OCI-LY7 (cell line): ENCODE data around the gene DTX3. TPM values are rescaled to one million over a fixed set of nuclear protein-coding genes. Genes with fewer than 3 reads are reported as not detected.
A peak's percentile ranks its signal among the peaks of the same experiment; 100 is the strongest.

Source experiments
- BruUV-seq: library from RNA; stranded (reverse); fragments of 400-500 nt; replicated peaks from 2 replicates; lab custom pipeline; 2021; lab: Mats Ljungman, UMichigan
- CTCF ChIA-PET: fragments of 300-600 bp; sonication (Branson Sonifier 250); formaldehyde crosslinking; loops from one replicate; lab custom pipeline; 2022; ENCODE audit warnings: antibody characterized with exemption; ENCODE audit not compliant: unreplicated experiment; lab: Charles Lee
- POLR2A ChIA-PET: fragments of 300-600 bp; sonication (Branson Sonifier 250); formaldehyde crosslinking; loops from one replicate; lab custom pipeline; 2022; ENCODE audit warnings: antibody characterized with exemption; lab: Charles Lee
- DNase-seq: peaks from one replicate; pipeline ENCODE4 v3.0.0-alpha.2; 2015; ENCODE audit warnings: low spot score
- H2AFZ ChIP-seq: fragments of 200-600 bp; sonication (generic), shearing (Covaris generic); 2 replicates; pipeline ENCODE4 v1.6.1; 2014; ENCODE audit warnings: mild to moderate bottlenecking, antibody characterized with exemption, low read length, moderate library complexity
- H3K27ac ChIP-seq: fragments of 200-600 bp; sonication (generic); 2 replicates; pipeline ENCODE4 v1.5.1; 2014; ENCODE audit warnings: mixed run types, low read depth, mild to moderate bottlenecking, moderate library complexity, low read length, inconsistent platforms; ENCODE audit not compliant: poor library complexity, severe bottlenecking
- H3K36me3 ChIP-seq: fragments of 200-600 bp; sonication (generic); 2 replicates; pipeline ENCODE4 v1.6.1; 2014; ENCODE audit warnings: mild to moderate bottlenecking, antibody characterized with exemption, low read length, moderate library complexity, mixed read lengths; ENCODE audit not compliant: insufficient read depth
- H3K4me1 ChIP-seq: fragments of 200-600 bp; sonication (generic); 2 replicates; pipeline ENCODE4 v1.5.1; 2014; ENCODE audit warnings: mild to moderate bottlenecking, low read length; ENCODE audit not compliant: insufficient read depth, poor library complexity, severe bottlenecking
- H3K4me2 ChIP-seq: fragments of 200-600 bp; sonication (generic); 2 replicates; pipeline ENCODE4 v1.6.1; 2014; ENCODE audit warnings: mild to moderate bottlenecking, low read length
- H3K4me3 ChIP-seq: fragments of 200-600 bp; sonication (generic); 2 replicates; pipeline ENCODE4 v1.5.1; 2014; ENCODE audit warnings: mild to moderate bottlenecking, low read depth, low read length; ENCODE audit not compliant: poor library complexity, severe bottlenecking
- H3K79me2 ChIP-seq: fragments of 200-600 bp; sonication (generic); 2 replicates; pipeline ENCODE4 v1.6.1; 2016; ENCODE audit warnings: low read depth, mild to moderate bottlenecking, low read length, moderate library complexity, mixed read lengths; ENCODE audit not compliant: insufficient read depth
- H3K9me2 ChIP-seq: fragments of 200-600 bp; sonication (generic); 2 replicates; pipeline ENCODE4 v1.6.1; 2016; ENCODE audit warnings: mild to moderate bottlenecking, low read length, mixed read lengths; ENCODE audit not compliant: insufficient read depth
- H3K9me3 ChIP-seq: fragments of 200-600 bp; sonication (generic); 2 replicates; pipeline ENCODE4 v1.6.1; 2014; ENCODE audit warnings: mild to moderate bottlenecking, mixed run types, low read length, mixed read lengths
- H4K20me1 ChIP-seq: fragments of 200-600 bp; sonication (generic); 2 replicates; pipeline ENCODE4 v1.6.1; 2014; ENCODE audit warnings: mild to moderate bottlenecking, antibody characterized with exemption, low read length, moderate library complexity, mixed read lengths; ENCODE audit not compliant: insufficient read depth
- CTCF ChIP-seq: fragments of 200-600 bp; sonication (generic); conservative IDR thresholded peaks from 2 replicates; pipeline ENCODE4 v1.5.1; 2014; ENCODE audit warnings: mild to moderate bottlenecking, antibody characterized with exemption, low read length, moderate library complexity, mixed read lengths
- EZH2phosphoT487 ChIP-seq: fragments of 200-600 bp; sonication (generic); IDR thresholded peaks from 2 replicates; pipeline ENCODE4 v1.6.1; 2018; ENCODE audit warnings: low read depth, borderline replicate concordance, mild to moderate bottlenecking, mixed run types, antibody characterized with exemption, low read length, moderate library complexity, mixed read lengths
- intact Hi-C: fragments of 100-400 bp; cut with micrococcal nuclease; formaldehyde crosslinking; loops from one replicate; pipeline ENCODE4 v1.10.0; 2022; ENCODE audit not compliant: unreplicated experiment
- total RNA-seq, 2 experiments: library from RNA; depleted of rRNA in 1 of 2; stranded (reverse); fragments of >200 nt in 1 of 2; shearing (Covaris generic) in 1 of 2; gene quantifications; 2 replicates each; pipeline ENCODE4 v1.2.3, GENCODE V29; 2014 to 2022

Gene DTX3
- total RNA-seq, 2 experiments from 2014 or later, result not detected

GRCh38 chr12:57614178-57614947, 9.7 kb downstream of the DTX3 start:
- DNase-seq, result peak; percentile 70
- ChIA-PET CTCF (interaction anchor here (1.1 to 1.5 kb wide), 2 partner anchors 16 to 30 kb away, joined by 3 to 6 read pairs; no protein-coding TSS in a partner anchor), POLR2A (interaction anchor here (1.2 to 1.6 kb wide), 4 partner anchors 23 to 47 kb away, joined by 3 to 5 read pairs (median 4); partner anchors contain the start of gene PIP4K2C)
- TF ChIP-seq CTCF (no peak), EZH2phosphoT487 (no peak)
- intact Hi-C loops, result loop anchor here (2.0 kb wide), 1 partner anchor 32 kb away; no protein-coding TSS in a partner anchor
- H3K36me3 ChIP-seq, result no peaks in the 10 kb centered on the region
- H3K4me1 ChIP-seq, result peaks cover 15% of the 10 kb centered on the region
- no TSS peak for BruUV-seq
- peak overlapping the region; percentile 61 for H3K4me2 ChIP-seq
- no peak overlapping the region for H3K27ac ChIP-seq
- no peaks in the 10 kb centered on the region for H4K20me1 ChIP-seq
- no peaks in the 10 kb centered on the region for H3K79me2 ChIP-seq
- H3K9me2 ChIP-seq, result no peaks in the 10 kb centered on the region
- H3K4me3 ChIP-seq, result peak overlapping the region; percentile 1
- no peak overlapping the region for H2AFZ ChIP-seq
- no peaks in the 10 kb centered on the region for H3K9me3 ChIP-seq

GRCh38 chr12:57614948-57615500, 10.4 kb downstream of the DTX3 start:
- no peaks in the 10 kb centered on the region for H3K9me3 ChIP-seq
- H4K20me1 ChIP-seq, result no peaks in the 10 kb centered on the region
- intact Hi-C loops, result loop anchor here (2.0 kb wide), 1 partner anchor 32 kb away; no protein-coding TSS in a partner anchor
- no peaks in the 10 kb centered on the region for H3K79me2 ChIP-seq
- DNase-seq, result no peak
- ChIA-PET POLR2A (interaction anchor here (1.2 to 1.5 kb wide), 3 partner anchors 24 to 34 kb away, joined by 3 to 4 read pairs (median 3); partner anchors contain the start of gene PIP4K2C), CTCF (interaction anchor here (1.1 to 1.5 kb wide), 2 partner anchors 15 to 31 kb away, joined by 3 to 6 read pairs; no protein-coding TSS in a partner anchor)
- no peaks in the 10 kb centered on the region for H3K36me3 ChIP-seq
- H3K4me3 ChIP-seq, result no peak overlapping the region
- H3K9me2 ChIP-seq, result no peaks in the 10 kb centered on the region
- H2AFZ ChIP-seq, result no peak overlapping the region
- BruUV-seq, result no TSS peak
- H3K4me2 ChIP-seq, result peak overlapping the region; percentile 61
- H3K4me1 ChIP-seq, result peaks cover 15% of the 10 kb centered on the region
- TF ChIP-seq EZH2phosphoT487, result no peak
- no peak for TF ChIP-seq CTCF
- no peak overlapping the region for H3K27ac ChIP-seq
